ENCODE measurements around the gene MAD1L1.
A peak's percentile ranks its signal among the peaks of the same experiment; 100 is the strongest.

Gene MAD1L1

GRCh38 chr7:1806354-1806753, 426.4 kb downstream of the MAD1L1 start:
- no peak for TF ChIP-seq CTCF (IDR thresholded peaks at IDR 0.05; ENCODE audit: low read depth, low read length, missing control alignments)
- no peak overlapping the region for H3K4me3 ChIP-seq (replicated peaks; ENCODE audit: low read depth, low read length)
- DNase-seq (ENCODE audit: extremely low read depth, low read depth) = no peak

- H3K4me3 ChIP-seq (replicated peaks; ENCODE audit: low read depth, low read length) = no peak overlapping the region
- no peak for DNase-seq (ENCODE audit: extremely low read depth, low read depth)
- TF ChIP-seq CTCF (IDR thresholded peaks at IDR 0.05; ENCODE audit: low read depth, low read length, missing control alignments) = no peak
Observed at GRCh38 chr7:1804310-1804709, 428.4 kb downstream of the MAD1L1 start.

GRCh38 chr7:1802899-1803298, 429.8 kb downstream of the MAD1L1 start:
- TF ChIP-seq CTCF (IDR thresholded peaks at IDR 0.05; ENCODE audit: low read depth, low read length, missing control alignments) = no peak
- no peak for DNase-seq (ENCODE audit: extremely low read depth, low read depth)
- no peak overlapping the region for H3K4me3 ChIP-seq (replicated peaks; ENCODE audit: low read depth, low read length)

- H3K4me3 ChIP-seq (replicated peaks; ENCODE audit: low read depth, low read length) = no peak overlapping the region
- DNase-seq (ENCODE audit: extremely low read depth, low read depth) = no peak
- TF ChIP-seq CTCF (IDR thresholded peaks at IDR 0.05; ENCODE audit: low read depth, low read length, missing control alignments) = no peak
Observed at GRCh38 chr7:1800902-1801301, 431.8 kb downstream of the MAD1L1 start.

GRCh38 chr7:1798191-1798590, 434.6 kb downstream of the MAD1L1 start:
- DNase-seq (ENCODE audit: extremely low read depth, low read depth) = no peak
- H3K4me3 ChIP-seq (replicated peaks; ENCODE audit: low read depth, low read length) = no peak overlapping the region
- no peak for TF ChIP-seq CTCF (IDR thresholded peaks at IDR 0.05; ENCODE audit: low read depth, low read length, missing control alignments)

- peak; percentile 41 for TF ChIP-seq CTCF (IDR thresholded peaks at IDR 0.05; ENCODE audit: low read depth, low read length, missing control alignments)
- peak; percentile 10 for DNase-seq (ENCODE audit: extremely low read depth, low read depth)
- H3K4me3 ChIP-seq (replicated peaks; ENCODE audit: low read depth, low read length) = no peak overlapping the region
Observed at GRCh38 chr7:1794888-1795542, 437.7 kb downstream of the MAD1L1 start.

GRCh38 chr7:1787681-1788235, 445.0 kb downstream of the MAD1L1 start:
- H3K4me3 ChIP-seq (replicated peaks; ENCODE audit: low read depth, low read length) = no peak overlapping the region
- no peak for TF ChIP-seq CTCF (IDR thresholded peaks at IDR 0.05; ENCODE audit: low read depth, low read length, missing control alignments)
- no peak for DNase-seq (ENCODE audit: extremely low read depth, low read depth)

Measured in HFF-Myc (cell line).